Progenitor cell of endocrine pancreas (in vitro differentiated cells): ENCODE results near the gene FNDC3B. TPM values are rescaled to one million over a fixed set of nuclear protein-coding genes. Genes with fewer than 3 reads are reported as not detected.

ENCODE experiments used
- DNase-seq: peaks from one replicate; pipeline ENCODE4 v3.0.0; 2021; ENCODE audit warnings: low spot score; ENCODE audit not compliant: unreplicated experiment
- H3K27ac Mint-ChIP-seq: 2 replicates; pipeline ENCODE4 v1.8.0; 2021; ENCODE audit warnings: mild to moderate bottlenecking, moderate library complexity, mixed read lengths
- H3K27me3 Mint-ChIP-seq: 2 replicates; pipeline ENCODE4 v1.8.0; 2021; ENCODE audit warnings: mixed read lengths
- H3K36me3 Mint-ChIP-seq: 2 replicates; pipeline ENCODE4 v1.8.0; 2022; ENCODE audit warnings: mixed read lengths; ENCODE audit not compliant: insufficient read depth
- H3K4me1 Mint-ChIP-seq: 2 replicates; pipeline ENCODE4 v1.8.0; 2021; ENCODE audit warnings: low read depth, mixed read lengths
- H3K4me3 Mint-ChIP-seq: 2 replicates; pipeline ENCODE4 v1.8.0; 2021; ENCODE audit warnings: low read depth, mild to moderate bottlenecking, moderate library complexity, mixed read lengths
- H3K9me3 Mint-ChIP-seq: 2 replicates; pipeline ENCODE4 v1.8.0; 2021; ENCODE audit warnings: low read depth, mixed read lengths
- CTCF ChIP-seq: fragments of 200-600 bp; sonication (generic); IDR thresholded peaks from one replicate; pipeline ENCODE4 v1.5.0; 2021; ENCODE audit warnings: antibody characterized with exemption, mild to moderate bottlenecking; ENCODE audit not compliant: unreplicated experiment
- total RNA-seq: library from RNA; stranded (reverse); gene quantifications from 2 replicates; pipeline ENCODE4 v1.2.1, GENCODE V29; 2021

FNDC3B gene
- total RNA-seq, 1 donor from 2014 or later, result 158 TPM

GRCh38 chr3:172166261-172166660 lies 126.9 kb downstream of the FNDC3B start:
- Mint-ChIP-seq H3K27me3 (no peaks in the 10 kb centered on the region), H3K9me3 (no peaks in the 10 kb centered on the region), H3K36me3 (peaks cover 10% of the 10 kb centered on the region), H3K4me1 (peaks cover 19% of the 10 kb centered on the region), H3K4me3 (no peak overlapping the region), H3K27ac (no peak overlapping the region)
- no peak for TF ChIP-seq CTCF
- no peak for DNase-seq

GRCh38 chr3:172166890-172167289 lies 127.5 kb downstream of the FNDC3B start:
- H3K27ac Mint-ChIP-seq, result no peak overlapping the region
- no peak overlapping the region for H3K4me3 Mint-ChIP-seq
- H3K36me3 Mint-ChIP-seq, result peaks cover 8% of the 10 kb centered on the region
- TF ChIP-seq CTCF, result no peak
- H3K4me1 Mint-ChIP-seq, result peaks cover 25% of the 10 kb centered on the region
- no peaks in the 10 kb centered on the region for H3K27me3 Mint-ChIP-seq
- no peaks in the 10 kb centered on the region for H3K9me3 Mint-ChIP-seq
- DNase-seq, result no peak

GRCh38 chr3:172167892-172168648 lies 128.7 kb downstream of the FNDC3B start:
- H3K9me3 Mint-ChIP-seq, result no peaks in the 10 kb centered on the region
- H3K27ac Mint-ChIP-seq, result peak overlapping the region; percentile 19
- peaks cover 28% of the 10 kb centered on the region for H3K4me1 Mint-ChIP-seq
- H3K4me3 Mint-ChIP-seq, result no peak overlapping the region
- TF ChIP-seq CTCF, result no peak
- no peak for DNase-seq
- no peaks in the 10 kb centered on the region for H3K27me3 Mint-ChIP-seq
- peaks cover 6% of the 10 kb centered on the region for H3K36me3 Mint-ChIP-seq

GRCh38 chr3:172170073-172170709 lies 130.8 kb downstream of the FNDC3B start:
- H3K27ac Mint-ChIP-seq, result no peak overlapping the region

GRCh38 chr3:172170841-172171240 lies 131.5 kb downstream of the FNDC3B start:
- DNase-seq, result no peak
- no peak overlapping the region for H3K4me3 Mint-ChIP-seq
- H3K4me1 Mint-ChIP-seq, result peaks cover 44% of the 10 kb centered on the region
- no peak for TF ChIP-seq CTCF
- H3K27me3 Mint-ChIP-seq, result no peaks in the 10 kb centered on the region
- peak overlapping the region; percentile 79 for H3K27ac Mint-ChIP-seq
- H3K36me3 Mint-ChIP-seq, result peaks cover 3% of the 10 kb centered on the region
- no peaks in the 10 kb centered on the region for H3K9me3 Mint-ChIP-seq

More at GRCh38 chr3:172170073-172170709, 130.8 kb downstream of the FNDC3B start:
- H3K27me3 Mint-ChIP-seq, result no peaks in the 10 kb centered on the region
- H3K4me3 Mint-ChIP-seq, result no peak overlapping the region
- no peak for TF ChIP-seq CTCF
- H3K36me3 Mint-ChIP-seq, result peaks cover 3% of the 10 kb centered on the region
- peaks cover 38% of the 10 kb centered on the region for H3K4me1 Mint-ChIP-seq
- no peak for DNase-seq
- H3K9me3 Mint-ChIP-seq, result no peaks in the 10 kb centered on the region
